DOHH2 (cell line): ENCODE data around the gene TSC22D4.

Experiments used
- CTCF ChIP-seq: fragments of 200-600 bp; sonication (generic); IDR thresholded peaks from one replicate; pipeline ENCODE4 v1.5.1; 2014; ENCODE audit warnings: antibody characterized with exemption, mild to moderate bottlenecking, low read depth, low read length; ENCODE audit not compliant: poor library complexity, severe bottlenecking
- EZH2phosphoT487 ChIP-seq: fragments of 200-600 bp; sonication (generic); IDR thresholded peaks from 2 replicates; pipeline ENCODE4 v1.6.1; 2017; ENCODE audit warnings: borderline replicate concordance, mild to moderate bottlenecking, antibody characterized with exemption, low read length, moderate library complexity, mixed read lengths

- TF ChIP-seq CTCF (no peak), EZH2phosphoT487 (no peak)
These were observed at the start of gene TSC22D4 for GRCh38 chr7:100478958-100479660.
